Breast epithelium (tissue), 3 donors: ENCODE results near the gene DND1.

Experiments
- CTCF ChIP-seq, 3 donors: fragments of 450-650 bp; IDR thresholded peaks; one replicate each; pipeline ENCODE4 v1.5.1; 2016 to 2017; ENCODE audit warnings: antibody characterized with exemption in 3 of 3, mild to moderate bottlenecking in 3 of 3, moderate library complexity in 3 of 3
- POLR2A ChIP-seq: fragments of 450-650 bp; IDR thresholded peaks from one replicate; pipeline ENCODE4 v1.6.1; 2016; ENCODE audit warnings: antibody characterized with exemption, mild to moderate bottlenecking, moderate library complexity
- POLR2AphosphoS5 ChIP-seq, 3 donors: sonication (generic); formaldehyde crosslinking; IDR thresholded peaks; one replicate each; pipeline ENCODE4 v1.6.1; 2017; ENCODE audit warnings: antibody characterized with exemption in 3 of 3

GRCh38 chr5:140673187-140673976, at the start of gene DND1:
- TF ChIP-seq POLR2AphosphoS5 (IDR thresholded peaks at IDR 0.05), result no peak
- TF ChIP-seq CTCF (IDR thresholded peaks at IDR 0.05), result no peak
- no peak for TF ChIP-seq POLR2A
